Neural progenitor cell (in vitro differentiated cells): ENCODE results near the gene ARHGAP45. TPM values are rescaled to one million over a fixed set of nuclear protein-coding genes. Genes with fewer than 3 reads are reported as not detected.
A peak's percentile ranks its signal among the peaks of the same experiment; 100 is the strongest.

Experiments
- DNase-seq: peaks from one replicate; pipeline ENCODE4 v3.0.0-alpha.2; 2016; ENCODE audit warnings: low spot score
- H2AFZ ChIP-seq: fragments of 200-600 bp; sonication (generic); replicated peaks from 2 replicates; pipeline ENCODE4 v1.6.1; 2016; ENCODE audit warnings: antibody characterized with exemption
- H3F3A ChIP-seq: fragments of 200-600 bp; sonication (generic); 2 replicates; pipeline ENCODE4 v1.6.1; 2016; ENCODE audit warnings: antibody characterized with exemption, low read depth
- H3K27ac ChIP-seq: fragments of 200-600 bp; sonication (generic); 2 replicates; pipeline ENCODE4 v1.5.1; 2016; ENCODE audit warnings: mild to moderate bottlenecking
- H3K27me3 ChIP-seq: fragments of 200-600 bp; sonication (generic); 2 replicates; pipeline ENCODE4 v1.6.1; 2016; ENCODE audit warnings: mild to moderate bottlenecking, moderate library complexity
- H3K36me3 ChIP-seq: fragments of 200-600 bp; sonication (generic); 2 replicates; pipeline ENCODE4 v1.5.1; 2016
- H3K4me1 ChIP-seq: fragments of 200-600 bp; sonication (generic); 2 replicates; pipeline ENCODE4 v1.6.1; 2016; ENCODE audit warnings: mixed run types
- H3K4me2 ChIP-seq: fragments of 200-600 bp; sonication (generic); 2 replicates; pipeline ENCODE4 v1.6.1; 2016
- H3K4me3 ChIP-seq: fragments of 200-600 bp; sonication (generic); 2 replicates; pipeline ENCODE4 v1.5.1; 2016
- H3K79me2 ChIP-seq: fragments of 200-600 bp; sonication (generic); 2 replicates; pipeline ENCODE4 v1.6.1; 2016; ENCODE audit warnings: low read depth
- H3K9ac ChIP-seq: fragments of 200-600 bp; sonication (generic); 2 replicates; pipeline ENCODE4 v1.6.1; 2016
- H3K9me3 ChIP-seq: fragments of 200-600 bp; sonication (generic); 2 replicates; pipeline ENCODE4 v1.5.1; 2016; ENCODE audit warnings: low read depth
- H4K20me1 ChIP-seq: fragments of 200-600 bp; sonication (generic); 2 replicates; pipeline ENCODE4 v1.6.1; 2016; ENCODE audit warnings: low read depth
- H3K27ac Mint-ChIP-seq: 3 replicates; pipeline ENCODE4 v1.8.0; 2021; ENCODE audit warnings: mixed read lengths
- H3K27me3 Mint-ChIP-seq: 2 replicates; pipeline ENCODE4 v1.8.0; 2022; ENCODE audit warnings: low read depth, mild to moderate bottlenecking, inconsistent platforms, moderate library complexity, mixed read lengths; ENCODE audit not compliant: insufficient read depth
- H3K36me3 Mint-ChIP-seq: 3 replicates; pipeline ENCODE4 v1.8.0; 2021; ENCODE audit warnings: mixed read lengths
- H3K4me1 Mint-ChIP-seq: 3 replicates; pipeline ENCODE4 v1.8.0; 2021; ENCODE audit warnings: mixed read lengths
- H3K4me3 Mint-ChIP-seq: 3 replicates; pipeline ENCODE4 v1.8.0; 2021; ENCODE audit warnings: mild to moderate bottlenecking, moderate library complexity, mixed read lengths
- H3K9me3 Mint-ChIP-seq: 3 replicates; pipeline ENCODE4 v1.8.0; 2020; ENCODE audit warnings: mixed read lengths
- EZH2 ChIP-seq: fragments of 200-600 bp; sonication (generic); IDR thresholded peaks from 2 replicates; pipeline ENCODE4 v1.6.1; 2017; ENCODE audit warnings: antibody characterized with exemption, mild to moderate bottlenecking, moderate library complexity
- EZH2phosphoT487 ChIP-seq: fragments of 200-600 bp; sonication (generic); IDR thresholded peaks from 2 replicates; pipeline ENCODE4 v1.6.1; 2017; ENCODE audit warnings: antibody characterized with exemption
- total RNA-seq: library from RNA; depleted of rRNA; stranded (reverse); fragments of >200 nt; gene quantifications from 2 replicates; pipeline ENCODE4 v1.2.3, GENCODE V29; 2015; ENCODE audit warnings: low replicate concordance
- TF ChIP-seq, protein P1 (sequence below): fragments of 200-600 bp; sonication (generic); IDR thresholded peaks from 2 replicates; pipeline ENCODE4 v1.5.1; 2017; ENCODE audit warnings: antibody characterized with exemption, mild to moderate bottlenecking

The ARHGAP45 gene
- total RNA-seq, 1 donor from 2014 or later = 9.6 TPM

GRCh38 chr19:1063030-1063908, 3.7 kb upstream of the ARHGAP45 start:
- H3K27ac ChIP-seq = no peak overlapping the region
- no peak overlapping the region for H3K4me3 ChIP-seq
- Mint-ChIP-seq H3K4me3 (no peak overlapping the region), H3K9me3 (no peaks in the 10 kb centered on the region), H3K4me1 (peaks cover 7% of the 10 kb centered on the region), H3K27ac (no peak overlapping the region), H3K36me3 (no peaks in the 10 kb centered on the region), H3K27me3 (peaks cover 20% of the 10 kb centered on the region)
- no peak for DNase-seq
- H3K4me1 ChIP-seq = peaks cover 12% of the 10 kb centered on the region
- H3K27me3 ChIP-seq = peaks cover 50% of the 10 kb centered on the region
- peaks cover 19% of the 10 kb centered on the region for H3F3A ChIP-seq
- H3K9me3 ChIP-seq = peaks cover under 1% of the 10 kb centered on the region
- no peaks in the 10 kb centered on the region for H3K79me2 ChIP-seq
- no peak overlapping the region for H3K4me2 ChIP-seq
- TF ChIP-seq EZH2phosphoT487 (no peak), EZH2 (no peak)
- TF ChIP-seq, protein P1, sequence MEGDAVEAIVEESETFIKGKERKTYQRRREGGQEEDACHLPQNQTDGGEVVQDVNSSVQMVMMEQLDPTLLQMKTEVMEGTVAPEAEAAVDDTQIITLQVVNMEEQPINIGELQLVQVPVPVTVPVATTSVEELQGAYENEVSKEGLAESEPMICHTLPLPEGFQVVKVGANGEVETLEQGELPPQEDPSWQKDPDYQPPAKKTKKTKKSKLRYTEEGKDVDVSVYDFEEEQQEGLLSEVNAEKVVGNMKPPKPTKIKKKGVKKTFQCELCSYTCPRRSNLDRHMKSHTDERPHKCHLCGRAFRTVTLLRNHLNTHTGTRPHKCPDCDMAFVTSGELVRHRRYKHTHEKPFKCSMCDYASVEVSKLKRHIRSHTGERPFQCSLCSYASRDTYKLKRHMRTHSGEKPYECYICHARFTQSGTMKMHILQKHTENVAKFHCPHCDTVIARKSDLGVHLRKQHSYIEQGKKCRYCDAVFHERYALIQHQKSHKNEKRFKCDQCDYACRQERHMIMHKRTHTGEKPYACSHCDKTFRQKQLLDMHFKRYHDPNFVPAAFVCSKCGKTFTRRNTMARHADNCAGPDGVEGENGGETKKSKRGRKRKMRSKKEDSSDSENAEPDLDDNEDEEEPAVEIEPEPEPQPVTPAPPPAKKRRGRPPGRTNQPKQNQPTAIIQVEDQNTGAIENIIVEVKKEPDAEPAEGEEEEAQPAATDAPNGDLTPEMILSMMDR = no peak
- no peaks in the 10 kb centered on the region for H3K36me3 ChIP-seq
- no peak overlapping the region for H2AFZ ChIP-seq
- no peak overlapping the region for H3K9ac ChIP-seq
- H4K20me1 ChIP-seq = peaks cover 16% of the 10 kb centered on the region

- Histone ChIP-seq H3K9ac (no peak overlapping the region), H2AFZ (no peak overlapping the region)
- H3K9me3 Mint-ChIP-seq = no peaks in the 10 kb centered on the region
Measured at GRCh38 chr19:1063909-1064660, 2.9 kb upstream of the ARHGAP45 start.

GRCh38 chr19:1064661-1065605, 2.0 kb upstream of the ARHGAP45 start:
- peak overlapping the region; percentile 19 for H3K4me2 ChIP-seq
- H3K27me3 ChIP-seq = peaks cover 67% of the 10 kb centered on the region

More at GRCh38 chr19:1063909-1064660, 2.9 kb upstream of the ARHGAP45 start:
- H3K4me3 ChIP-seq = no peak overlapping the region
- peaks cover 12% of the 10 kb centered on the region for H3K4me1 ChIP-seq
- H3K27ac ChIP-seq = no peak overlapping the region
- no peaks in the 10 kb centered on the region for H3K36me3 Mint-ChIP-seq
- peak; percentile 17 for TF ChIP-seq EZH2phosphoT487
- TF ChIP-seq, protein P1 = no peak
- H3K27ac Mint-ChIP-seq = no peak overlapping the region
- no peak overlapping the region for H3K4me2 ChIP-seq
- peaks cover 58% of the 10 kb centered on the region for H3K27me3 ChIP-seq
- H3K79me2 ChIP-seq = no peaks in the 10 kb centered on the region
- peaks cover 16% of the 10 kb centered on the region for H4K20me1 ChIP-seq
- peaks cover 9% of the 10 kb centered on the region for H3K4me1 Mint-ChIP-seq
- H3F3A ChIP-seq = peaks cover 19% of the 10 kb centered on the region
- no peaks in the 10 kb centered on the region for H3K36me3 ChIP-seq
- peak overlapping the region; percentile 33 for H3K4me3 Mint-ChIP-seq
- H3K27me3 Mint-ChIP-seq = peaks cover 26% of the 10 kb centered on the region
- no peak for DNase-seq
- no peaks in the 10 kb centered on the region for H3K9me3 ChIP-seq

More at GRCh38 chr19:1064661-1065605, 2.0 kb upstream of the ARHGAP45 start:
- Mint-ChIP-seq H3K4me1 (peaks cover 9% of the 10 kb centered on the region), H3K4me3 (peak overlapping the region; percentile 38), H3K36me3 (no peaks in the 10 kb centered on the region), H3K27ac (no peak overlapping the region), H3K27me3 (peaks cover 28% of the 10 kb centered on the region), H3K9me3 (no peaks in the 10 kb centered on the region)
- H3K4me3 ChIP-seq = no peak overlapping the region
- H3K4me1 ChIP-seq = peaks cover 12% of the 10 kb centered on the region
- no peaks in the 10 kb centered on the region for H3K36me3 ChIP-seq
- no peak overlapping the region for H3K27ac ChIP-seq
- H3F3A ChIP-seq = peaks cover 20% of the 10 kb centered on the region
- no peak overlapping the region for H3K9ac ChIP-seq
- H3K9me3 ChIP-seq = no peaks in the 10 kb centered on the region
- DNase-seq = peak; percentile 87
- TF ChIP-seq EZH2phosphoT487 (no peak), EZH2 (peak; percentile 50)
- TF ChIP-seq, protein P1 = peak; percentile 79
- H3K79me2 ChIP-seq = no peaks in the 10 kb centered on the region
- H2AFZ ChIP-seq = no peak overlapping the region
- peaks cover 16% of the 10 kb centered on the region for H4K20me1 ChIP-seq
